SU-DHL-6 (cell line): ENCODE results near the gene POLR2E.

Experiments used
- H2AFZ ChIP-seq: fragments of 200-600 bp; sonication (generic); 2 replicates; pipeline ENCODE4 v1.6.1; 2014; ENCODE audit warnings: low read depth, mild to moderate bottlenecking, moderate library complexity, mixed read lengths, antibody characterized with exemption, low read length; ENCODE audit not compliant: severe bottlenecking
- H3F3A ChIP-seq: fragments of 200-600 bp; shearing (Covaris generic); 2 replicates; pipeline ENCODE4 v1.6.0; 2016; ENCODE audit warnings: antibody characterized with exemption, mild to moderate bottlenecking; ENCODE audit not compliant: insufficient read depth
- H3K27ac ChIP-seq: fragments of 200-600 bp; sonication (generic); 2 replicates; pipeline ENCODE4 v1.5.1; 2016; ENCODE audit warnings: low read depth, mild to moderate bottlenecking, low read length, moderate library complexity, mixed read lengths
- H3K27me3 ChIP-seq: fragments of 200-600 bp; sonication (generic), shearing (Covaris generic); 2 replicates; pipeline ENCODE4 v1.6.0; 2014; ENCODE audit warnings: mild to moderate bottlenecking, low read length
- H3K36me3 ChIP-seq: fragments of 200-600 bp; sonication (generic); 2 replicates; pipeline ENCODE4 v1.6.1; 2014; ENCODE audit warnings: mild to moderate bottlenecking, low read length, mixed read lengths
- H3K4me2 ChIP-seq: fragments of 300-600, 200-600 bp; shearing (Covaris generic), sonication (generic); 2 replicates; pipeline ENCODE4 v1.6.0; 2014; ENCODE audit warnings: low read length, low read depth, mild to moderate bottlenecking; ENCODE audit not compliant: poor library complexity, severe bottlenecking
- H3K4me3 ChIP-seq: fragments of 200-600 bp; sonication (generic); 2 replicates; pipeline ENCODE4 v1.5.1; 2014; ENCODE audit warnings: antibody characterized with exemption, low read length, mild to moderate bottlenecking, mixed read lengths; ENCODE audit not compliant: insufficient read depth, poor library complexity, severe bottlenecking
- H3K79me2 ChIP-seq: fragments of 200-600 bp; sonication (generic); 2 replicates; pipeline ENCODE4 v1.6.1; 2014; ENCODE audit warnings: mild to moderate bottlenecking, low read length, moderate library complexity; ENCODE audit not compliant: insufficient read depth
- H3K9ac ChIP-seq: fragments of 200-600 bp; sonication (generic); 2 replicates; pipeline ENCODE4 v1.7.0; 2014; ENCODE audit warnings: mild to moderate bottlenecking, low read length
- H3K9me2 ChIP-seq: fragments of 200-600 bp; sonication (generic); replicated peaks from 2 replicates; pipeline ENCODE4 v1.6.1; 2014; ENCODE audit warnings: low read length; ENCODE audit not compliant: insufficient read depth
- H3K9me3 ChIP-seq: fragments of 200-600 bp; sonication (generic); 2 replicates; pipeline ENCODE4 v1.6.1; 2014; ENCODE audit warnings: low read length, mixed read lengths; ENCODE audit not compliant: insufficient read depth
- H4K20me1 ChIP-seq: fragments of 200-600 bp; sonication (generic); 2 replicates; pipeline ENCODE4 v1.6.1; 2014; ENCODE audit warnings: low read depth, mild to moderate bottlenecking, antibody characterized with exemption, low read length, moderate library complexity, mixed read lengths
- EZH2phosphoT487 ChIP-seq: fragments of 200-600 bp; sonication (generic), shearing (Covaris generic); conservative IDR thresholded peaks from 2 replicates; pipeline ENCODE4 v1.6.1; 2018; ENCODE audit warnings: mild to moderate bottlenecking, antibody characterized with exemption, low read length, moderate library complexity, mixed read lengths
- TF ChIP-seq, protein P1 (sequence below): fragments of 200-600 bp; sonication (generic); IDR thresholded peaks from one replicate; pipeline ENCODE4 v1.5.1; 2017; ENCODE audit warnings: antibody characterized with exemption, mild to moderate bottlenecking, low read length, moderate library complexity; ENCODE audit not compliant: insufficient read depth, poor library complexity, severe bottlenecking

The POLR2E gene

GRCh38 chr19:1103708-1104310, 8.6 kb upstream of the POLR2E start, which contains the start of gene GPX4:
GPX4 (plus strand) TSS chr19:1103994; CDS start chr19:1104044, 50 bp downstream.
- Histone ChIP-seq H3K9me3 (no peaks in the 10 kb centered on the region), H2AFZ (peak within 1 kb of the TSS; percentile 75), H3K79me2 (no peaks in the 10 kb centered on the region), H3K4me2 (peak within 1 kb of the TSS; percentile 79), H3F3A (peaks cover 3% of the 10 kb centered on the region; the same call in 1 of the 2 replicates), H3K27ac (peak within 1 kb of the TSS; percentile 69), H3K9ac (peak within 1 kb of the TSS; percentile 89), H3K27me3 (no peaks in the 10 kb centered on the region), H3K4me3 (peak within 1 kb of the TSS; percentile 97), H4K20me1 (no peaks in the 10 kb centered on the region), H3K36me3 (no peaks in the 10 kb centered on the region), H3K9me2 (no peaks in the 10 kb centered on the region)
- TF ChIP-seq EZH2phosphoT487 = no peak
- TF ChIP-seq, protein P1, sequence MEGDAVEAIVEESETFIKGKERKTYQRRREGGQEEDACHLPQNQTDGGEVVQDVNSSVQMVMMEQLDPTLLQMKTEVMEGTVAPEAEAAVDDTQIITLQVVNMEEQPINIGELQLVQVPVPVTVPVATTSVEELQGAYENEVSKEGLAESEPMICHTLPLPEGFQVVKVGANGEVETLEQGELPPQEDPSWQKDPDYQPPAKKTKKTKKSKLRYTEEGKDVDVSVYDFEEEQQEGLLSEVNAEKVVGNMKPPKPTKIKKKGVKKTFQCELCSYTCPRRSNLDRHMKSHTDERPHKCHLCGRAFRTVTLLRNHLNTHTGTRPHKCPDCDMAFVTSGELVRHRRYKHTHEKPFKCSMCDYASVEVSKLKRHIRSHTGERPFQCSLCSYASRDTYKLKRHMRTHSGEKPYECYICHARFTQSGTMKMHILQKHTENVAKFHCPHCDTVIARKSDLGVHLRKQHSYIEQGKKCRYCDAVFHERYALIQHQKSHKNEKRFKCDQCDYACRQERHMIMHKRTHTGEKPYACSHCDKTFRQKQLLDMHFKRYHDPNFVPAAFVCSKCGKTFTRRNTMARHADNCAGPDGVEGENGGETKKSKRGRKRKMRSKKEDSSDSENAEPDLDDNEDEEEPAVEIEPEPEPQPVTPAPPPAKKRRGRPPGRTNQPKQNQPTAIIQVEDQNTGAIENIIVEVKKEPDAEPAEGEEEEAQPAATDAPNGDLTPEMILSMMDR = no peak

DNA sequence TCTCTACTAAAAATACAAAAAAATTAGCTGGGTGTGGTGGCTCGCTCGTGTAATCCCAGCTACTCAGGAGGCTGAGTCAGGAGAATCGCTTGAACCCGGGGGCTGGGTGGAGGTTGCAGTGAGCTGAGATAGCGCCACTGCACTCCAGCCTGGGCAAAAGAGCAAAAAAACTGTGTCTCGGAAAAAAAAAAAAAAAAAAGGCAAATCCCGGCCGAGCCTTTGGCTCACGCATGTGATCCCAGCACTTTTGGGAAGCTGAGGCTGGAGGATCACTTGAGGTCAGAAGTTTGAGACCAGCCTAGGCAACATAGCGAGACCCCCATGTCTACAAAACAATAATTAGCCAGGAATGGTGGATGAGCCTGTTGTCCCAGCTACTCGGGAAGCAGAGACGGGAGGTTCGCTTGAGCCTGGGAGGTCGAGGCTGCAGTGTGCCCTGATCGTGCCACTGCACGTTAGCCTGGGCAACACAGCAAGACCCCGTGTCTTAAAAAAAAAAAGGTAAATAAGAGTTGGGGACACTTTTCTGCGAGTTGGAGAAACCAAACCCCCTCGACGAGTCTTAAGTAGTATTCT, 8.0 kb upstream of the POLR2E start:
- peak overlapping the region; percentile 51 for H2AFZ ChIP-seq

DNA sequence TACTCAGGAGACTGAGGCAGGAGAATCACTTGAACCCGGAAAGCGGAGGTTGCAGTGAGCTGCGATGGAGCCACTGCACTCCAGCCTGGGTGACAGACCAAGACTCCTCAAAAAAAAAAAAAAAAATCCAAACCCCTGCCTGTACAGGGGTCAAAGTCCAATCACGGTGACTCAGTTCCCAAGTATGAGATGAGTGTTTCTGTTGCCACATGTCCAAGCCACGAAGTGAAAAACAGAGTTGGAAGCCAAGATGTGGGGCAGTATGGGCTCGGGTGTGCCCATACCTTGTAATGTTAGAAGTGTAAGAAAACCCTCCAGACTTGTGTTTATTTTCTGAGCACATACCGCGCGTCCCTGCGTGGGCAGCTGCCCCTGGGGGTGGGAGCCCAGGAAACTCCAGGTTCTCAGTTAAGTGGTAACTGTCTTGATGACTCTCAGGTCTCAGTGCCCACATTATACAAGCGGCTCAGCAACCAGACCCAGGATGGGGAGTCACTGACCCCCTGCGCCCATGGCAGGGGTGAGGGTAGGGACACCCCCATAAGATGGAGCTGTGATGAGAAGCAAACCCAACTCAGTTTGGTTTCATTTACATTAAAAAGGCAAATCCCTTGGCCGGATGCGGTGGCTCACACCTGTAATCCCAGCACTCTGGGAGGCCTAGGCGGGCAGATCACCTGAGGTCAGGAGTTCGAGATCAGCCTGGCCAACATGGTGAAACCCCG, 7.4 kb upstream of the POLR2E start:
- Histone ChIP-seq H3K9ac (no peak overlapping the region), H3K4me2 (no peak overlapping the region), H3K27me3 (no peaks in the 10 kb centered on the region), H4K20me1 (no peaks in the 10 kb centered on the region), H3K9me2 (no peaks in the 10 kb centered on the region), H3K4me3 (no peak overlapping the region), H3F3A (peaks cover 3% of the 10 kb centered on the region; the same call in 1 of the 2 replicates), H2AFZ (no peak overlapping the region), H3K27ac (no peak overlapping the region), H3K9me3 (no peaks in the 10 kb centered on the region), H3K79me2 (no peaks in the 10 kb centered on the region), H3K36me3 (no peaks in the 10 kb centered on the region)
- no peak for TF ChIP-seq EZH2phosphoT487
- TF ChIP-seq, protein P1 = no peak

More for the DNA sequence above, 8.0 kb upstream of the POLR2E start:
- Histone ChIP-seq H3K27me3 (no peaks in the 10 kb centered on the region), H3K9me2 (no peaks in the 10 kb centered on the region), H3K4me2 (peak overlapping the region; percentile 72), H3K4me3 (peak overlapping the region; percentile 29), H4K20me1 (no peaks in the 10 kb centered on the region), H3K36me3 (no peaks in the 10 kb centered on the region), H3F3A (peaks cover 3% of the 10 kb centered on the region; the same call in 1 of the 2 replicates), H3K27ac (no peak overlapping the region), H3K79me2 (no peaks in the 10 kb centered on the region), H3K9ac (peak overlapping the region; percentile 56), H3K9me3 (no peaks in the 10 kb centered on the region)
- TF ChIP-seq, protein P1 = no peak
- no peak for TF ChIP-seq EZH2phosphoT487
